Suprapubic skin (tissue), 4 donors: ENCODE measurements around the gene SGCE.

Source experiments
- CTCF ChIP-seq, 2 donors: fragments of 200-600 bp in 1 of 2; fragments of 450-650 bp in 1 of 2; sonication (generic) in 1 of 2; IDR thresholded peaks; one replicate each; pipeline ENCODE4 v1.5.1; 2016 to 2019; ENCODE audit warnings: antibody characterized with exemption in 2 of 2, mild to moderate bottlenecking in 1 of 2, moderate library complexity in 1 of 2
- EP300 ChIP-seq: sonication (generic); formaldehyde crosslinking; IDR thresholded peaks from one replicate; pipeline ENCODE4 v1.6.1; 2017; ENCODE audit warnings: antibody characterized with exemption
- POLR2A ChIP-seq, 2 donors: fragments of 450-650 bp; IDR thresholded peaks; one replicate each; pipeline ENCODE4 v1.6.1; 2017; ENCODE audit warnings: antibody characterized with exemption in 2 of 2, mild to moderate bottlenecking in 2 of 2, moderate library complexity in 2 of 2
- POLR2AphosphoS5 ChIP-seq, 3 donors: sonication (generic); formaldehyde crosslinking; IDR thresholded peaks; one replicate each; pipeline ENCODE4 v1.6.1; 2017; ENCODE audit warnings: antibody characterized with exemption in 3 of 3

- TF ChIP-seq CTCF (IDR thresholded peaks at IDR 0.05) = no peak
- no peak for TF ChIP-seq POLR2A (IDR thresholded peaks at IDR 0.05)
- no peak for TF ChIP-seq EP300
- TF ChIP-seq POLR2AphosphoS5 (IDR thresholded peaks at IDR 0.05) = no peak
These were observed 98.7 kb downstream of the SGCE start for GRCh38 chr7:94557215-94557614.
